Stimulated activated naive B cell treated with anti-CD40 and anti-IgM and Interleukin-4, amounts not matched to agents 10 μg/mL and 1 μg/mL and 100 μg/mL, for 72 hours (primary cell): ENCODE data around the gene PPIP5K2.
A peak's percentile ranks its signal among the peaks of the same experiment; 100 is the strongest.

ENCODE experiments used
- ATAC-seq, 2 donors: fragments of 150-1000 bp; cut with Tn5 transposase; replicated peaks; 2 replicates each; pipeline ENCODE4 v1.10.0; 2021; ENCODE audit warnings: moderate library complexity in 1 of 2
- DNase-seq: peaks from one replicate; pipeline ENCODE4 v3.0.0; 2021
- H3K27ac Mint-ChIP-seq: one replicate; pipeline ENCODE4 v1.8.0; 2022; ENCODE audit warnings: mild to moderate bottlenecking, mixed read lengths
- H3K27me3 Mint-ChIP-seq, 2 donors: one replicate each; pipeline ENCODE4 v1.8.0; 2022; ENCODE audit warnings: mixed read lengths in 2 of 2
- H3K36me3 Mint-ChIP-seq, 2 donors: one replicate each; pipeline ENCODE4 v1.8.0; 2022; ENCODE audit warnings: mixed read lengths in 2 of 2, mild to moderate bottlenecking in 1 of 2
- H3K4me1 Mint-ChIP-seq, 2 donors: one replicate each; pipeline ENCODE4 v1.8.0; 2022; ENCODE audit warnings: mixed read lengths in 2 of 2, mild to moderate bottlenecking in 1 of 2
- H3K4me3 Mint-ChIP-seq, 2 donors: one replicate each; pipeline ENCODE4 v1.8.0; 2022; ENCODE audit warnings: mild to moderate bottlenecking in 2 of 2, mixed read lengths in 2 of 2, moderate library complexity in 1 of 2
- H3K9me3 Mint-ChIP-seq, 2 donors: one replicate each; pipeline ENCODE4 v1.8.0; 2022; ENCODE audit warnings: mixed read lengths in 2 of 2, mild to moderate bottlenecking in 1 of 2

Gene PPIP5K2

DNA sequence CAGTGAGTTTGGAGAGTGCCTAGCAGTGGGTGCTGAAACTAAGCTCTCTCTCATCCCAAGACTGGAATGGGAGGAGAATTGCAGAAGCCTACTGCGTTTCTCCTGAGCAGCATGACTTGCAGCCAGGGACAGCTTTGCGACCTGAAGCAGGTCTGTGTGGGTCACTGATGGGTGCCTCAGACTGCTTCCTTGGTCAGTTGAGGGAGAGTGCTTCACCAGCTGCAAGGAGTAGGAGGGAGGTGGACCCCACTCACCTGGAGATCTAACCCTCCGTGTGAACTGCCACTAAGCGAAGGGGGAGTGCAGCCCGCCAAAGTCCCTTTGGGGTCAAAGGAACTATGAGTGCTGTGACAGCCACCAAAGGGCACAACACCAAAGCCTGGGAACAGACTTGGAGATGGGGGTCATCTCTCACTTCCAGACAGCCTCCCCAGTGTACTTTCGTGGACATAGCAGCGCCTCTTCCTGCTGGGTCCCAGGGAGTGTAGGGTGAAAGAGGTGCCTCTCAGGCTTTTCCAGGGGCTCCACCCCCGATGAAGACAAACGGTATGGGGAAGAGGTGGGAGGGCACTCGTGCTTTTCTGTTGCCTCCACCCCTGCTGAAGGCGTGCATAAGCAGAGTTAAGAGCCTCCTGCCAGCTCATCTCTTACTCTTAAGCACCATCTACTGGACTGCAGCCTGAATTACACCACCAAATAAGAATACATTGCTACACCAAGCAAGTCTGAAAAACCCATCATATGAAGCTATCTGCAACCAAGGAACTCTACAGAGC, 104.2 kb downstream of the PPIP5K2 start:
- H3K27me3 Mint-ChIP-seq = no peaks in the 10 kb centered on the region
- H3K4me3 Mint-ChIP-seq = peak overlapping the region in 1 of 2 donors; percentile 50
- no peaks in the 10 kb centered on the region for H3K9me3 Mint-ChIP-seq
- peaks cover 6% of the 10 kb centered on the region in 2 donors for H3K36me3 Mint-ChIP-seq
- ATAC-seq (peak; percentile 89 to 93), DNase-seq (peak; percentile 20)
- peaks cover 2 to 15% of the 10 kb centered on the region in 2 donors for H3K4me1 Mint-ChIP-seq
- peak overlapping the region; percentile 31 for H3K27ac Mint-ChIP-seq

GRCh38 chr5:103224894-103225246, 104.8 kb downstream of the PPIP5K2 start:
- H3K27ac Mint-ChIP-seq = no peak overlapping the region
- no peaks in the 10 kb centered on the region for H3K9me3 Mint-ChIP-seq
- H3K4me1 Mint-ChIP-seq = peaks cover 2 to 15% of the 10 kb centered on the region in 2 donors
- no peak overlapping the region for H3K4me3 Mint-ChIP-seq
- H3K27me3 Mint-ChIP-seq = no peaks in the 10 kb centered on the region
- ATAC-seq = no peak
- no peak for DNase-seq
- peaks cover under 1 to 2% of the 10 kb centered on the region in 2 donors for H3K36me3 Mint-ChIP-seq

GRCh38 chr5:103228061-103228460, 108.0 kb downstream of the PPIP5K2 start:
- H3K27ac Mint-ChIP-seq = no peak overlapping the region
- H3K9me3 Mint-ChIP-seq = no peaks in the 10 kb centered on the region
- H3K27me3 Mint-ChIP-seq = no peaks in the 10 kb centered on the region
- no peak for DNase-seq
- ATAC-seq = no peak
- H3K36me3 Mint-ChIP-seq = no peaks in the 10 kb centered on the region
- H3K4me1 Mint-ChIP-seq = peaks cover 2 to 15% of the 10 kb centered on the region in 2 donors
- no peak overlapping the region for H3K4me3 Mint-ChIP-seq

- H3K27me3 Mint-ChIP-seq = no peaks in the 10 kb centered on the region
These were observed 108.5 kb downstream of the PPIP5K2 start for GRCh38 chr5:103228588-103228987.

GRCh38 chr5:103232393-103232999, 112.4 kb downstream of the PPIP5K2 start:
- Mint-ChIP-seq H3K9me3 (no peaks in the 10 kb centered on the region), H3K27me3 (peaks cover 0 to 3% of the 10 kb centered on the region in 2 donors), H3K36me3 (no peaks in the 10 kb centered on the region), H3K27ac (no peak overlapping the region), H3K4me1 (peaks cover 0 to 7% of the 10 kb centered on the region in 2 donors), H3K4me3 (no peak overlapping the region)
- ATAC-seq (peak; percentile 83 to 87), DNase-seq (no peak)

More at GRCh38 chr5:103228588-103228987, 108.5 kb downstream of the PPIP5K2 start:
- H3K4me1 Mint-ChIP-seq = peaks cover 2 to 15% of the 10 kb centered on the region in 2 donors
- H3K36me3 Mint-ChIP-seq = no peaks in the 10 kb centered on the region
- no peak overlapping the region for H3K4me3 Mint-ChIP-seq
- H3K27ac Mint-ChIP-seq = no peak overlapping the region
- DNase-seq (no peak), ATAC-seq (no peak)
- no peaks in the 10 kb centered on the region for H3K9me3 Mint-ChIP-seq

GRCh38 chr5:103234239-103234975, 114.3 kb downstream of the PPIP5K2 start:
- DNase-seq = no peak
- Mint-ChIP-seq H3K27ac (no peak overlapping the region), H3K4me3 (no peak overlapping the region), H3K4me1 (no peaks in the 10 kb centered on the region), H3K36me3 (no peaks in the 10 kb centered on the region), H3K27me3 (peaks cover 4 to 12% of the 10 kb centered on the region in 2 donors), H3K9me3 (peaks cover 3 to 4% of the 10 kb centered on the region in 2 donors)
- no peak for ATAC-seq

- peaks cover 4 to 12% of the 10 kb centered on the region in 2 donors for H3K27me3 Mint-ChIP-seq
- DNase-seq (no peak), ATAC-seq (no peak)
- H3K27ac Mint-ChIP-seq = no peak overlapping the region
- H3K4me1 Mint-ChIP-seq = no peaks in the 10 kb centered on the region
- H3K9me3 Mint-ChIP-seq = peaks cover 3 to 4% of the 10 kb centered on the region in 2 donors
- no peaks in the 10 kb centered on the region for H3K36me3 Mint-ChIP-seq
- no peak overlapping the region for H3K4me3 Mint-ChIP-seq
These were observed 115.8 kb downstream of the PPIP5K2 start for GRCh38 chr5:103235891-103236290.

- no peak overlapping the region for H3K27ac Mint-ChIP-seq
- peaks cover 4 to 5% of the 10 kb centered on the region in 2 donors for H3K9me3 Mint-ChIP-seq
- H3K4me1 Mint-ChIP-seq = no peaks in the 10 kb centered on the region
- H3K4me3 Mint-ChIP-seq = no peak overlapping the region
- no peaks in the 10 kb centered on the region for H3K36me3 Mint-ChIP-seq
- H3K27me3 Mint-ChIP-seq = peaks cover 8 to 12% of the 10 kb centered on the region in 2 donors
- no peak for ATAC-seq
- DNase-seq = no peak
These were observed 117.7 kb downstream of the PPIP5K2 start for GRCh38 chr5:103237778-103238177.

GRCh38 chr5:103243665-103244064, 123.6 kb downstream of the PPIP5K2 start:
- Mint-ChIP-seq H3K4me3 (no peak overlapping the region), H3K27me3 (peaks cover 6 to 8% of the 10 kb centered on the region in 2 donors), H3K4me1 (peaks cover 3 to 12% of the 10 kb centered on the region in 2 donors), H3K36me3 (no peaks in the 10 kb centered on the region), H3K27ac (no peak overlapping the region), H3K9me3 (peaks cover 0 to 9% of the 10 kb centered on the region in 2 donors)
- DNase-seq (no peak), ATAC-seq (no peak)

DNA sequence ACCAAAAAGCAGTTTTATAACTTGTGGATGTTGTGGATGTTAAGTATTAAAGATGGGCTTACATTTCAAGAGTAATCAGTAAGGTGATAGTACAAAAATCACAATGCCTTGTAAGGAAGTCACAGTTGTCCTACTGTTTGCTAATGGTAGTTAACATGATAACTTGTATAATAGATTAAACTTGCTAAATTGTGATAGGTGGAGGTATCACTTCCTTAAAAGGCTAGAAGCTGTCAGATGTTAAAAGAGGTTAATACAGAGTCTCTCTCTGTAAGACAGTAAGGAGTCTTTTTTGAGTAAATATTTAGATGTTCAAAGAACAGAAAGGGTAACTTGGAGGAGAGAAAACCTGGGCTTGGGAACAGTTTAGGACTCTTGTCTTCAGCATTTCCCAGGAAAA, 124.3 kb downstream of the PPIP5K2 start:
- no peak for DNase-seq
- no peaks in the 10 kb centered on the region for H3K36me3 Mint-ChIP-seq
- H3K9me3 Mint-ChIP-seq = peaks cover 0 to 8% of the 10 kb centered on the region in 2 donors
- H3K4me3 Mint-ChIP-seq = no peak overlapping the region
- peaks cover 6 to 8% of the 10 kb centered on the region in 2 donors for H3K27me3 Mint-ChIP-seq
- H3K4me1 Mint-ChIP-seq = peaks cover 3 to 12% of the 10 kb centered on the region in 2 donors
- no peak overlapping the region for H3K27ac Mint-ChIP-seq
- ATAC-seq = peak in 1 of 2 donors; percentile 48

GRCh38 chr5:103245761-103246160, 125.7 kb downstream of the PPIP5K2 start:
- Mint-ChIP-seq H3K4me3 (no peak overlapping the region), H3K27ac (no peak overlapping the region), H3K9me3 (peaks cover 0 to 8% of the 10 kb centered on the region in 2 donors), H3K27me3 (peaks cover 6 to 8% of the 10 kb centered on the region in 2 donors), H3K4me1 (peaks cover 3 to 12% of the 10 kb centered on the region in 2 donors), H3K36me3 (no peaks in the 10 kb centered on the region)
- DNase-seq (no peak), ATAC-seq (no peak)

DNA sequence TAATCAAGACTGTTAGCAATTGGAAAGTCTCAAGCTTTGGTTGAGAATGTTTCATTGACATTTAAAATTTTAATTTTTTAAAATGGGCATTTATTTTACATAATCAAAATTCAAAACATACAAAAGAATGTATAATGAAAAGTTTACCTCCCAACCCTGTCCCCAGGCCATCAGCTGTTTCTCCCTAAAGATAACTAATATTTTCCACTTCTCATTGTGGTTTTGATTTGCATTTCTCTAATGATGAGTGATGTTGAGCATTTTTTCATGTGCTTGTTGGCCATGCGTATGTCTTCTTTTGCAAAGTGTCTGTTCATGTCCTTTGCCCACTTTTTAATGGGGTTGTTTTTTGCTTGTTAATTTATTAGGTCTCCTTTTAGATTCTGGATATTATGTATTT, 127.0 kb downstream of the PPIP5K2 start:
- Mint-ChIP-seq H3K27ac (no peak overlapping the region), H3K27me3 (peaks cover 5 to 6% of the 10 kb centered on the region in 2 donors), H3K4me3 (no peak overlapping the region), H3K4me1 (peaks cover 3 to 12% of the 10 kb centered on the region in 2 donors), H3K9me3 (peaks cover 0 to 7% of the 10 kb centered on the region in 2 donors), H3K36me3 (no peaks in the 10 kb centered on the region)
- DNase-seq (no peak), ATAC-seq (peak; percentile 74 to 80)

DNA sequence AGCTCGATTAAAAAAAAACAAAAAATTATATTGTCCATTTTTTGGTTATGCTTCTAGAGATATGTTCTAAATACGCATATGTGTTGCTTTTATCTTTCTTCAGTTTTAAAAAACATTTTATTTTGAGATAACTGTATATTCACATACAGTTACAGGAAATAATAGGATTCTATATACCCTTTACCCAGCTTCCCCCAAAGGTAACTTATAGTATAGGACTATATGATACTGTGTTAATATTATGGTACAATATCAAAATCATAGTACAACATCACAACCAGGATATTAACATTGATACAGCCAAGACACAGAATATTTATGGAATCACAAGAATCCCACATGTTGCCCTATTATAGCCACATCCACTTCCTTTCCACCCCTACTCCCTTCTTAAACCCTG, 129.0 kb downstream of the PPIP5K2 start:
- no peak for DNase-seq
- Mint-ChIP-seq H3K27ac (no peak overlapping the region), H3K4me3 (no peak overlapping the region), H3K36me3 (no peaks in the 10 kb centered on the region), H3K4me1 (peaks cover 3 to 12% of the 10 kb centered on the region in 2 donors), H3K9me3 (peaks cover 0 to 6% of the 10 kb centered on the region in 2 donors), H3K27me3 (peaks cover 0 to 11% of the 10 kb centered on the region in 2 donors)
- no peak for ATAC-seq

GRCh38 chr5:103254921-103255320, 134.8 kb downstream of the PPIP5K2 start:
- peaks cover 0 to 23% of the 10 kb centered on the region in 2 donors for H3K27me3 Mint-ChIP-seq
- ATAC-seq = no peak
- H3K27ac Mint-ChIP-seq = no peak overlapping the region
- no peak overlapping the region for H3K4me3 Mint-ChIP-seq
- H3K36me3 Mint-ChIP-seq = no peaks in the 10 kb centered on the region
- peaks cover 2 to 6% of the 10 kb centered on the region in 2 donors for H3K4me1 Mint-ChIP-seq
- no peaks in the 10 kb centered on the region for H3K9me3 Mint-ChIP-seq
- DNase-seq = no peak
